BJ (cell line): Measurements from ENCODE around the gene BCAS4. TPM values are rescaled to one million over a fixed set of nuclear protein-coding genes. Genes with fewer than 3 reads are reported as not detected.

ENCODE experiments used
- CTCF ChIA-PET: fragments of 350-600 bp; formaldehyde crosslinking; extraction: SDS; loops from one replicate; lab custom pipeline; 2021; ENCODE audit warnings: antibody characterized with exemption, inconsistent platforms; lab: Yijun Ruan, JAX
- POLR2A ChIA-PET: fragments of 300-600 bp; sonication (Branson Sonifier 250); formaldehyde crosslinking; extraction: SDS; loops from one replicate; lab custom pipeline; 2021; ENCODE audit warnings: antibody characterized with exemption; lab: Charles Lee
- DNase-seq: peaks from one replicate; pipeline ENCODE4 v3.0.0-alpha.2; 2011; ENCODE audit warnings: low read depth
- H3K27me3 ChIP-seq: 2 replicates; pipeline ENCODE4 v1.6.0; 2011; ENCODE audit warnings: low read length; ENCODE audit not compliant: control insufficient read depth, insufficient read depth
- H3K36me3 ChIP-seq: 2 replicates; pipeline ENCODE4 v1.5.1; 2011; ENCODE audit warnings: low read length; ENCODE audit not compliant: control insufficient read depth, insufficient read depth
- H3K4me3 ChIP-seq: 2 replicates; pipeline ENCODE4 v1.5.1; 2011; ENCODE audit warnings: low read depth, mild to moderate bottlenecking, control low read depth, low read length
- CTCF ChIP-seq: IDR thresholded peaks from 2 replicates; pipeline ENCODE4 v1.5.1; 2011; ENCODE audit warnings: low read depth, mild to moderate bottlenecking, control low read depth, inconsistent platforms, low read length, moderate library complexity; ENCODE audit not compliant: insufficient read depth
- polyA plus RNA-seq: library from polyadenylated mRNA; depleted of rRNA; stranded (reverse); fragments of >200 nt; gene quantifications from 2 replicates; pipeline ENCODE4 v1.2.3, GENCODE V29; 2011

BCAS4 gene
- polyA plus RNA-seq, 1 experiment: 31.6 TPM

DNA sequence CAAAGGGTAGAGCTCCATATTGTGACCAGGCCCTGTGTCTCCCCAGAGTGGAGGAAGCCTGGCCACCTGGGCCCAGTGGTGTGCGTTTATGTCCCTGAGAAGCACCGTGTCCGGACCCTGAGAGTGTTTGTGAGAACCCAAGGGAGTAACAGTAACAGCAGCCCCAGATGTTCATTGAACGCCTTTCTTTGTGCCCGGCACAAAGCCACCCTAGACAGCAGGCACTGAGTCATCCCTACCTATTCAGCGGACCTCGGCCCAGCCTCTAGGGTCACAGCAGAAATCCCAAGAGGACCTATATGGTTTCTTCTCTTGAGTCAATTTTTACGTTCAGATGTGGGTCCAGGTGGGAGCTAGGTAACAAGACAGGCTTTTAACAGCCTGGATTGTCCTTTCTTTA is 24.5 kb downstream of the BCAS4 start:
- ChIA-PET POLR2A (interaction anchor here (0.7 kb wide), 1 partner anchor 42 kb away, joined by 10 read pairs; no protein-coding TSS in a partner anchor), CTCF (interaction anchor here (1.0 to 1.7 kb wide), 6 partner anchors 8 to 110 kb away, joined by 3 to 19 read pairs (median 6); no protein-coding TSS in a partner anchor)
- no peak for DNase-seq
- no peak for TF ChIP-seq CTCF
- Histone ChIP-seq H3K4me3 (no peak overlapping the region), H3K27me3 (no peaks in the 10 kb centered on the region), H3K36me3 (no peaks in the 10 kb centered on the region; the same call in 1 of the 2 replicates)

DNA sequence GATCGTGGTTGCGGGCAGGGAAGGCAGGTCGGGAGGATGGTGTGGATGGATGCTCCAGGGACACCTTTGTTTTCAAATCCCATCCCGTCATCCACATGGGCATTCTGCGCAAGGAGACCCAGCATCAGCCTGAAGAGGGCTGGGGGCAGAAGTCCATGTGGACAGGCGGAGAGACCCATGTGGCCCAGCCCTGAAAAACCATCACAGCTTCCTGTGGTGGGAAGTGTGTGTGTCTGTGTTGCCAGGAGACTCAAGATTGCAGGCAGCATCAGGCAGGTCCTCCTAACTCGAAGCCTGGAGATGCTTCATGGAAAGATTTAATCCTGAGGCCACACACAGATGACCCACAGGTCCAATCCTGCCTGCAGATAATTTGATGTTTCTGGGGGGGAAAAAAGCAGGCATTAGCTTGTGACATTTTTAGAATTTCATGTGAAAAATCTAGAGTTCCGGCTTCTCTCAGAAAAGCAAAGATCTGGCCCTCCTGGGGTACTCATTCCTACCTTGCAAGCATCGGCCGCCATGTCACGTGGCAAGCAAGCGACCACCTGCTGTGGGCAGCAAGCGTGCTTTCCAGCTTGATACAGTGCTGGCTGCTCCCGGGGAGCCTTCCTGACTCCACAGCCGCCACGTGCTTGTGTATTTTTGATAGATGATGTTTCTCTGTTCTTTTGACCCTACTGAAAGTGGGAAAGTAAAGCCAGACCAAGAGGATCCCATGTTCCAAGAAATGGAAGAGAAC is 25.8 kb downstream of the BCAS4 start:
- Histone ChIP-seq H3K27me3 (no peaks in the 10 kb centered on the region), H3K36me3 (no peaks in the 10 kb centered on the region; the same call in 1 of the 2 replicates), H3K4me3 (no peak overlapping the region)
- ChIA-PET CTCF (interaction anchor here (2.6 to 4.4 kb wide), 2 partner anchors 26 to 109 kb away, joined by 7 to 33 read pairs; partner anchors contain the start of gene BCAS4), POLR2A (no interaction called here)
- no peak for DNase-seq
- no peak for TF ChIP-seq CTCF

DNA sequence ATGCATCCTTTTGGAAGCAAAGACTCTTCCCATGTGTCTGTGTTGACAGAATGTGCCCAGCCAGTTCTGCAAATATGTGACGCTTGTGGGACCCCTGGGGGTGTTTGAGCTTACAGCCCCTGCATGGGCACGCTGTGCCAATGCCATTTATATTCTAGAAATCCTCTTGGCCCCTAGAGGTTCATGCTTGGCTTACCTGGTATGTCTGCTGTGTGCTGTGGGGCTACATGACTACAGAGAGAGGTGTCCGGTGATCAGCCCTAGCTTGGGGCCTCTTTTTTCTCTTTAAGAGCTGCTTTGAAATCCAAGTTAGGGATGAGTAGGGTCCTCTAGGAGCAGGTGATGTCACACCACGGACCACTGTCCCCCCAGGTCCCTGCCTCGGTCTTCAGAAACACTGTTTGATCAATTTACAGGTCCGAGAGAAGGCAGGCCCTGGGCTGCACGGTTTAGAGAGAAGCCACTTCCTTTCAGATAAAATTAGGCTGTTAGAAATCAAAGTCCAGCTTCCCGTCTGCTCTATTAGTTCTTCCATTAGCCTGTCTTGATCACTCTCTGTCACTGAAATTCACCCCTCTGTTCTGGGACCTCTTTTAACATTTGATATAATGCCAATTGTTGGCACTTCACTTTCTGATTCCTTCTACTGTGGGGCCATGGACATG is 26.5 kb downstream of the BCAS4 start:
- DNase-seq: no peak
- Histone ChIP-seq H3K4me3 (no peak overlapping the region), H3K36me3 (no peaks in the 10 kb centered on the region; the same call in 1 of the 2 replicates), H3K27me3 (no peaks in the 10 kb centered on the region)
- POLR2A ChIA-PET: no interaction called here
- CTCF ChIA-PET: interaction anchor here (1.3 to 4.4 kb wide), 3 partner anchors 27 to 114 kb away, joined by 4 to 33 read pairs (median 7); partner anchors contain the start of gene BCAS4
- no peak for TF ChIP-seq CTCF

DNA sequence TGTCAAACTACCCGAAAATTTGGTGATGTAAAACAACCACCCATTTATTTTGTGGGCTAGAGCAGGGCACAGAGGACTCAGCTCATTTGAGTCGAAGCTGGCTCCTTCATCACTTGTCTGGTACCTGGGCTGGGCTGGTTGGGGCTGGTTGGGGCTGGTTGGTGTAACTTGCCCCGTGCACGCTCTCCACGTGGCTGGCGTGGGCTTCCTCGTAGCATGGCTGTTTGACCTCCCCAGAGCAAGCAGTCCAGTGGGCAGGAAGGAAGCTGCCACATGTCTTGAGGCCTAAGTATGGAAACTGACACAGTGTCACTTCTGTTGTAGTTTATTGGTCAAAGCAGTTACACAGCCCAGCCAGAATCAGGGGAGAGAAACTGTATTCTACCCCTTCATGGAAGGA is 27.1 kb downstream of the BCAS4 start:
- POLR2A ChIA-PET: no interaction called here
- TF ChIP-seq CTCF: no peak
- no peaks in the 10 kb centered on the region for H3K27me3 ChIP-seq
- no peak overlapping the region for H3K4me3 ChIP-seq
- DNase-seq: no peak
- no peaks in the 10 kb centered on the region; the same call in 1 of the 2 replicates for H3K36me3 ChIP-seq
- CTCF ChIA-PET: interaction anchor here (0.6 to 4.4 kb wide), 6 partner anchors 27 to 1149 kb away, joined by 3 to 33 read pairs (median 4); partner anchors contain the start of genes ADNP and BCAS4

DNA sequence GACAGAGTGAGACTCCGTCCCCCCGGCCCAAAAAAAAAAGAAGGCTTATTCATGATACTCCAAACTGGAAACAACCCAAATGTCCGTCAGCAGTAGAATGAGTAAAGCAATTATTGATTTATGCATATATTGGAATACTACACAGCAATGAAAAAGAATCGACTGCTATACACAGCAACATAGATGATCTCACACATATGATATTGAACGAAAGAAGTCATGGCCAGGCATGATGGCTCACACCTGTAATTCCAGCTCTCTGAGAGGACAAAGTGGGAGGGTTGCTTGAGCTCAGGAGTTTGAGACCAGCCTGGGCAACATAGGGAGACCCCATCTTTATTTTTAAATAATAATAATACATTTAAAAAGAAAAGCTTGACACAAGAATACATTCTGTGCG is 28.5 kb downstream of the BCAS4 start:
- TF ChIP-seq CTCF: no peak
- H3K36me3 ChIP-seq: no peaks in the 10 kb centered on the region; the same call in 1 of the 2 replicates
- no peaks in the 10 kb centered on the region for H3K27me3 ChIP-seq
- ChIA-PET POLR2A (interaction anchor here (0.6 kb wide), 1 partner anchor 763 kb away, joined by 3 read pairs; no protein-coding TSS in a partner anchor), CTCF (interaction anchor here (0.7 to 4.4 kb wide), 7 partner anchors 29 to 674 kb away, joined by 3 to 33 read pairs (median 3); partner anchors contain the start of gene BCAS4)
- no peak overlapping the region for H3K4me3 ChIP-seq
- no peak for DNase-seq
